Stomach (tissue), 4 donors: ENCODE measurements around the gene SLC17A2.
"Not testable (repeated sequence)": the region's sequence is repeated elsewhere in the genome, so short reads cannot be mapped to it uniquely, and the experiment has no call there.

Experiments used
- EP300 ChIP-seq: sonication (generic); formaldehyde crosslinking; IDR thresholded peaks from one replicate; pipeline ENCODE4 v1.6.1; 2017; ENCODE audit warnings: antibody characterized with exemption
- POLR2A ChIP-seq, 4 donors: fragments of 450-650 bp; IDR thresholded peaks; one replicate each; pipeline ENCODE4 v1.6.1; 2016; ENCODE audit warnings: antibody characterized with exemption in 4 of 4, control low read depth in 2 of 4, mild to moderate bottlenecking in 1 of 4, moderate library complexity in 1 of 4
- POLR2AphosphoS5 ChIP-seq, 3 donors: sonication (generic); formaldehyde crosslinking; IDR thresholded peaks; one replicate each; pipeline ENCODE4 v1.6.1; 2016; ENCODE audit warnings: antibody characterized with exemption in 3 of 3
- TF ChIP-seq, protein P1 (sequence below), 7 experiments: fragments of 450-650 bp in 4 of 7; fragments of 200-600 bp in 3 of 7; sonication (generic) in 3 of 7; IDR thresholded peaks; one replicate each; pipeline ENCODE4 v1.5.1; 2016 to 2019; ENCODE audit warnings: antibody characterized with exemption in 7 of 7, control low read depth in 2 of 7, mild to moderate bottlenecking in 1 of 7

- TF ChIP-seq, protein P1, sequence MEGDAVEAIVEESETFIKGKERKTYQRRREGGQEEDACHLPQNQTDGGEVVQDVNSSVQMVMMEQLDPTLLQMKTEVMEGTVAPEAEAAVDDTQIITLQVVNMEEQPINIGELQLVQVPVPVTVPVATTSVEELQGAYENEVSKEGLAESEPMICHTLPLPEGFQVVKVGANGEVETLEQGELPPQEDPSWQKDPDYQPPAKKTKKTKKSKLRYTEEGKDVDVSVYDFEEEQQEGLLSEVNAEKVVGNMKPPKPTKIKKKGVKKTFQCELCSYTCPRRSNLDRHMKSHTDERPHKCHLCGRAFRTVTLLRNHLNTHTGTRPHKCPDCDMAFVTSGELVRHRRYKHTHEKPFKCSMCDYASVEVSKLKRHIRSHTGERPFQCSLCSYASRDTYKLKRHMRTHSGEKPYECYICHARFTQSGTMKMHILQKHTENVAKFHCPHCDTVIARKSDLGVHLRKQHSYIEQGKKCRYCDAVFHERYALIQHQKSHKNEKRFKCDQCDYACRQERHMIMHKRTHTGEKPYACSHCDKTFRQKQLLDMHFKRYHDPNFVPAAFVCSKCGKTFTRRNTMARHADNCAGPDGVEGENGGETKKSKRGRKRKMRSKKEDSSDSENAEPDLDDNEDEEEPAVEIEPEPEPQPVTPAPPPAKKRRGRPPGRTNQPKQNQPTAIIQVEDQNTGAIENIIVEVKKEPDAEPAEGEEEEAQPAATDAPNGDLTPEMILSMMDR (IDR thresholded peaks at IDR 0.05): not testable (repeated sequence)
- not testable (repeated sequence) for TF ChIP-seq POLR2A (IDR thresholded peaks at IDR 0.05); POLR2AphosphoS5 (IDR thresholded peaks at IDR 0.05); EP300
These were observed 17.0 kb upstream of the SLC17A2 start for GRCh38 chr6:25947492-25947891.
